ENCODE data around the gene AOPEP.
"Not testable (repeated sequence)": the region's sequence is repeated elsewhere in the genome, so short reads cannot be mapped to it uniquely, and the experiment has no call there.

The AOPEP gene

DNA sequence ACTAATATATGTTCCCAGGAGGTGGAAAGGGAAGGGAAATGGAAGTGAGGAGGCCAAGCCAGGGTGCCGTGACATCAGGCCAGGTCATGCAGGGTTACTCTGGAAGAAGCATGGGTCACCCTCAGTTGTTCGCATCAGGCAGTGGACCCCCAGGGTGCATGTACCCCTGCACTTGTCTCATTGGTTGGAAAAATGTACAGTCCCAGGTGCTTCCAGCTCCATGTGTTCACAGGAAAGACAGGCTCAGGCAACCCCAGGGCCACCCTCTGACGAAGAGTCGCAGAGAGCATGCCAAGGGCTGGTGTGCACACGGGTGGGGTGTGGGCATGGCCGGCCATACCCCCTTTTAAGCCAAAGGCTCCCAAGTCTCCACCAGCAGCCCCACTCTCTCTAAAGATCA, 208.9 kb downstream of the AOPEP start:
- no peak for DNase-seq (ENCODE audit: extremely low read depth, low read depth)
- no peak for TF ChIP-seq CTCF (IDR thresholded peaks at IDR 0.05; ENCODE audit: low read depth, low read length)

DNA sequence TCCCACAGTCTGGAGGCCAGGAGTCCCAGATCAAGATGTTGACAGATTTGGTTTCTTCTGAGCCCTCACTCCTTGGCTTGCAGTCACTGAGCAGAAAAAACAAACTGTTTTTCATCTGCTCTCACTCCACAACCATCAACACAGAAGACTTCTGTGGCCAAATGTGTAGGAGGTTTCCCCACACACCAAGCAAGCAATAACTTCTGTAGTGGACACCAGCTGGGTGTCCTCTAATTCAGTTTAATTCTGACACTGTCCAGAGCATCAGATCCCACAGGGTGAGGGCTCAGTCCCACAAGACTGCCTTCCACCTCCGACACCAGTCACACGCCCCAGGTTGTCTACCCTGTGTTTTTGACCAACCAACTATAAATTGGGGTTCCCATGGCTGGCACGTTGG, 209.9 kb downstream of the AOPEP start:
- DNase-seq (ENCODE audit: extremely low read depth, low read depth): no peak
- TF ChIP-seq CTCF (IDR thresholded peaks at IDR 0.05; ENCODE audit: low read depth, low read length): no peak

DNA sequence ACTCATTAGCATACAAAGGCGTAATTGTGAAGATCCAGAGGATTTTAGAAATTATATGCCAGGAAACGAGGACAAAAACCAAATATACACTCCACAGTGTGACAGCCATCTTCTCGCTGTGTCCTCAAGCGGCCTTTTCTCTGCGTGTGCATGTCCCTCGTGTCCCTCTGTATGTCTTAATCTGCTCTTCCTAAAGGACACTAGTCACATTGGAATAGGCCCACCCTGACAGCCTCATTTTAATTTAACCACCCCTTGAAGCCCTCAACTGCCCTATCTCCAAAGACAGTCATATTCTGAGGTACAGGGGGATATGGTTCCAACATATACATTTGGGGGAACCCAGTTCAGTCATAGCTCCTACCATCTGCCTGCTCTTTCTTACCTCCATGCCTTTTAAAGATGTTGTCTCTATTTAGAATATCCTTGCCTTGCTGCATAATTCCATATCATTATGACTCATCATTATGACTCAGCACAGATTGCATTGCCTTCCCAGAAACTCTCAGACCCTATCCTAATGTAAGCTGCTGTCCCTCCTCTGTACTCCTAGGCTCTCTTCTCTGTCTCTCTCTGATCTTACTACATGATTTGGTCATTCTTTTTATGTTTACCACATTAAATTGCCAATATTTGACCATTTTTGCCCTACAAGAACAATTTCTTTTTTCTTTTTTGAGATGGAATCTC, 210.9 kb downstream of the AOPEP start:
- TF ChIP-seq CTCF (IDR thresholded peaks at IDR 0.05; ENCODE audit: low read depth, low read length): no peak
- peak; percentile 79 for DNase-seq (ENCODE audit: extremely low read depth, low read depth)

DNA sequence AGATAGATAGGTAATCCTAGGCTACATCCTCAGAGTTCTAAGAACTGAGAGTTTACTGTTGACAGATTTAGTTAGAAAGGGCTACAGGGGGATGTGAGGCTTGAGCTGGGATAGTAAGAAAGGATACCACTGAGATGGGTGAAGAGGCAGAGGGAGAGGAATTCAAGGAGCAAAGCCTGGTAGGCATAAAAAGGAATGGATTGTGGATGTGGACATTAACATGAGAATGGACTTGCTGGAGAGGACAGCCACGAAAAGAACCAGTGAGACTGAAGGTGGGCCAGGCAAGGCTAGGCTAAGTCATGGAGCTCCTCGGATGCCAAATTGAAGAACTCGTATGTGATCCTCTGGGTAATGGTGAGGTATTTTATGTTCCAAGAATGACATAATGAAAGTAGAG, 211.9 kb downstream of the AOPEP start:
- no peak for DNase-seq (ENCODE audit: extremely low read depth, low read depth)
- no peak for TF ChIP-seq CTCF (IDR thresholded peaks at IDR 0.05; ENCODE audit: low read depth, low read length)

DNA sequence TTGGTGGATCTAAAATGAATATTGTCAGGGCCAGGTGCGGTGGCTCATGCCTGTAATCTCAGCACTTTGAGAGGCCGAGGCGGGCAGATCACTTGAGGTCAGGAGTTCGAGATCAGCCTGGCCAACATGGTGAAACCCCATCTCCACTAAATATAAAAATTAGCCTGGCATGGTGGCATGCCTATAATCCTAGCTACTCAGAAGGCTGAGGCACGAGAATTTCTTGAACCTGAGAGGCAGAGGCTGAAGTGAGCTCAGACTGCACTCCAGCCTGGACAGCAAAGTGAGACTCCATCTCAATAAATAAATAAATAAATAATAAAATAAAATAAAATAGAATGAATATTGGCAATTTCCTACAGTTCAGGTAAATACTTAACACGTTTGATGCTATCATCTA, 213.8 kb downstream of the AOPEP start:
- not testable (repeated sequence) for DNase-seq (ENCODE audit: extremely low read depth, low read depth)

- no peak for TF ChIP-seq CTCF (IDR thresholded peaks at IDR 0.05; ENCODE audit: low read depth, low read length)
- no peak for DNase-seq (ENCODE audit: extremely low read depth, low read depth)
Measured at GRCh38 chr9:94941211-94941875, 214.8 kb downstream of the AOPEP start.

GRCh38 chr9:94944626-94945025, 218.1 kb downstream of the AOPEP start:
- TF ChIP-seq CTCF (IDR thresholded peaks at IDR 0.05; ENCODE audit: low read depth, low read length): no peak
- no peak for DNase-seq (ENCODE audit: extremely low read depth, low read depth)
